Smooth muscle cell (in vitro differentiated cells): Measurements from ENCODE around the gene BNIP3. TPM values are rescaled to one million over a fixed set of nuclear protein-coding genes. Genes with fewer than 3 reads are reported as not detected.
"Not testable (repeated sequence)": the region's sequence is repeated elsewhere in the genome, so short reads cannot be mapped to it uniquely, and the experiment has no call there.

ENCODE experiments used
- DNase-seq: peaks from one replicate; lab custom pipeline; 2025; ENCODE audit not compliant: unreplicated experiment; lab: John Stamatoyannopoulos, UW
- H2AFZ ChIP-seq: fragments of 200-600 bp; sonication (generic); 2 replicates; pipeline ENCODE4 v1.6.0; 2016; ENCODE audit warnings: antibody characterized with exemption, low read depth, mild to moderate bottlenecking
- H3F3A ChIP-seq: fragments of 200-600 bp; sonication (generic); 2 replicates; pipeline ENCODE4 v1.6.0; 2017; ENCODE audit warnings: antibody characterized with exemption, low read depth
- H3K27ac ChIP-seq: fragments of 200-600 bp; sonication (generic); 2 replicates; pipeline ENCODE4 v1.5.1; 2016; ENCODE audit warnings: low read depth, mild to moderate bottlenecking
- H3K27me3 ChIP-seq: fragments of 200-600 bp; sonication (generic); 2 replicates; pipeline ENCODE4 v1.6.1; 2016; ENCODE audit warnings: low read depth, mild to moderate bottlenecking
- H3K36me3 ChIP-seq: fragments of 200-600 bp; sonication (generic); 2 replicates; pipeline ENCODE4 v1.5.1; 2016; ENCODE audit warnings: low read depth
- H3K4me1 ChIP-seq: fragments of 200-600 bp; sonication (generic); 2 replicates; pipeline ENCODE4 v1.5.1; 2016; ENCODE audit warnings: low read depth
- H3K4me2 ChIP-seq: fragments of 200-600 bp; sonication (generic); 2 replicates; pipeline ENCODE4 v1.6.0; 2016; ENCODE audit warnings: mild to moderate bottlenecking
- H3K4me3 ChIP-seq: fragments of 200-600 bp; sonication (generic); 2 replicates; pipeline ENCODE4 v1.5.1; 2016; ENCODE audit warnings: mild to moderate bottlenecking
- H3K79me2 ChIP-seq: fragments of 200-600 bp; sonication (generic); 2 replicates; pipeline ENCODE4 v1.6.0; 2016; ENCODE audit warnings: low read depth, mild to moderate bottlenecking
- H3K9ac ChIP-seq: fragments of 200-600 bp; sonication (generic); 2 replicates; pipeline ENCODE4 v1.6.0; 2016; ENCODE audit warnings: low read depth
- H3K9me3 ChIP-seq: fragments of 200-600 bp; sonication (generic); replicated peaks from 2 replicates; pipeline ENCODE4 v1.5.1; 2016; ENCODE audit warnings: low read depth
- H4K20me1 ChIP-seq: fragments of 200-600 bp; sonication (generic); 2 replicates; pipeline ENCODE4 v1.6.0; 2016; ENCODE audit warnings: low read depth
- WGBS: methylation state at CpG from one replicate; pipeline ENCODE4 v1.1.7; 2016; ENCODE audit warnings: low lambda C conversion rate; 5-methylcytosine and 5-hydroxymethylcytosine counted together
- polyA plus RNA-seq: library from polyadenylated mRNA; unstranded; fragments of >200 nt; fragmentation: Nextera tagmentation; extraction: Ambion mirVana; gene quantifications from 2 replicates; pipeline ENCODE4 v1.2.1, GENCODE V29; 2016
- total RNA-seq: library from RNA; depleted of rRNA; stranded (reverse); fragments of >200 nt; gene quantifications from 2 replicates; pipeline ENCODE4 v1.2.3, GENCODE V29; 2014
- TF ChIP-seq, protein P1 (sequence below): fragments of 200-600 bp; sonication (generic); IDR thresholded peaks from 2 replicates; pipeline ENCODE4 v1.5.1; 2017; ENCODE audit warnings: borderline replicate concordance, mild to moderate bottlenecking, antibody characterized with exemption; ENCODE audit not compliant: insufficient read depth, poor library complexity, severe bottlenecking

The BNIP3 gene
- total and polyA plus RNA-seq, 2 experiments from 2014 or later, result 213 to 292 TPM

DNA sequence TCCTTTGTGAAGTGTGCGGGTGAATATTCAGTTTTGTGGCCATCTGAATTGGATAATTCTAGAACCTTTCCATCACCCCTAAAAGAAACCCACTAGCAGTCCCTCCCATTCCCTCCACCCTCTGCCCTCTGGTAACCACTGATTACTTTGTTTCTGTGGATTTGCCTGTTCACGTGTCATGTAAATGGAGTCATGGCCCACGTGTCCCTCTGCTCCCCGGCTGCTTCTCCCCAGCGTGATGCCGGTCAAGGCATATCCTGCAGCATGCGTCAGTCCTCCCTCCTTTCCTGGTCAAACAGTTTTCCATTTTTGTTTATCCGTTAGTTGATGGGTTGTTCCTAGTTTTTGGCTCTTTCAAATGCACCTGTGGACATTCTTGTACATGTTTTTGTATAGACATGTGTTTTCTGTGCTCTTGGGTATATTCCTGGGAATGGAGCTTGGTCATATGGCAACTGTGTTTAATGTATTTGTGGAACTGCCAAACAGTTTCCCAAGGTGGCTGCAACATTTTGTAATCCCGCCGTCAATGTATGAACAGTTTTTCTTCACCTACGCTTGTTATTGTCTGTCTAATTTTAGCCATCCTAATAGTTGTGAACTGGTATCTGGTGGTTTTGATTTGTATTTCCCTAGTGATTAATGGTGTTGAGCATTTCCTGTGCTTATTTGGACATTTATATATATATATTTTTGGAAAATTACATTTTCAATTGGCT, 58.5 kb downstream of the BNIP3 start:
- no peak overlapping the region for H2AFZ ChIP-seq
- no peaks in the 10 kb centered on the region for H3K4me1 ChIP-seq
- peaks cover 78% of the 10 kb centered on the region for H3K79me2 ChIP-seq
- WGBS, result 93% methylated on average over 11 of the region's 11 CpGs
- H3K36me3 ChIP-seq, result no peaks in the 10 kb centered on the region
- no peak overlapping the region for H3K4me2 ChIP-seq
- H3K27me3 ChIP-seq, result no peaks in the 10 kb centered on the region
- peaks cover 6% of the 10 kb centered on the region for H3F3A ChIP-seq
- H3K9me3 ChIP-seq, result peaks cover 3% of the 10 kb centered on the region
- TF ChIP-seq, protein P1, sequence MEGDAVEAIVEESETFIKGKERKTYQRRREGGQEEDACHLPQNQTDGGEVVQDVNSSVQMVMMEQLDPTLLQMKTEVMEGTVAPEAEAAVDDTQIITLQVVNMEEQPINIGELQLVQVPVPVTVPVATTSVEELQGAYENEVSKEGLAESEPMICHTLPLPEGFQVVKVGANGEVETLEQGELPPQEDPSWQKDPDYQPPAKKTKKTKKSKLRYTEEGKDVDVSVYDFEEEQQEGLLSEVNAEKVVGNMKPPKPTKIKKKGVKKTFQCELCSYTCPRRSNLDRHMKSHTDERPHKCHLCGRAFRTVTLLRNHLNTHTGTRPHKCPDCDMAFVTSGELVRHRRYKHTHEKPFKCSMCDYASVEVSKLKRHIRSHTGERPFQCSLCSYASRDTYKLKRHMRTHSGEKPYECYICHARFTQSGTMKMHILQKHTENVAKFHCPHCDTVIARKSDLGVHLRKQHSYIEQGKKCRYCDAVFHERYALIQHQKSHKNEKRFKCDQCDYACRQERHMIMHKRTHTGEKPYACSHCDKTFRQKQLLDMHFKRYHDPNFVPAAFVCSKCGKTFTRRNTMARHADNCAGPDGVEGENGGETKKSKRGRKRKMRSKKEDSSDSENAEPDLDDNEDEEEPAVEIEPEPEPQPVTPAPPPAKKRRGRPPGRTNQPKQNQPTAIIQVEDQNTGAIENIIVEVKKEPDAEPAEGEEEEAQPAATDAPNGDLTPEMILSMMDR, result no peak
- no peak overlapping the region for H3K9ac ChIP-seq
- no peak for DNase-seq
- no peak overlapping the region for H3K4me3 ChIP-seq
- H3K27ac ChIP-seq, result no peak overlapping the region
- peaks cover 91% of the 10 kb centered on the region for H4K20me1 ChIP-seq

DNA sequence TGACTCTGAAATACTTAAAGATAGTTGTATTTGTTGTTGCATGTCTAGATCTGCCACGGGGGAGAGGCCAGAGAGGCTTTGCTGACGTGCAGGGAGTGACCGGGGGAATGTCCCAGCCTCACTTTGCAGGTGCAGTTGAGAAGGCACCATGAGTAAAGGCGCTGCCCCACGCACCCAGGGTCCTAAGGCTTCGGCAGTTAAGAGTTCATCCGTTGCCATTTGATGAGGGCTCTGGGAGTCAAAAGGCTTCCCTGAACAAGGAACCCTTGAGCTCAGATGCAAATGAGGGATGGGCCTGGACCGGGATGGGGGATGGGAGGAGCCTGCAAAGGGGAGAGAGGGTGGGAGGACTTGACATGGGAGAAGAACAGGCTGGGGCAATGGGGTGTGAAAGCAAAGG, 60.5 kb downstream of the BNIP3 start:
- H3K9me3 ChIP-seq, result peaks cover 3% of the 10 kb centered on the region
- H3K27me3 ChIP-seq, result no peaks in the 10 kb centered on the region
- TF ChIP-seq, protein P1, result no peak
- no peak overlapping the region for H3K27ac ChIP-seq
- peaks cover 68% of the 10 kb centered on the region for H3K79me2 ChIP-seq
- H3K4me3 ChIP-seq, result no peak overlapping the region
- H3F3A ChIP-seq, result peaks cover under 1% of the 10 kb centered on the region
- no peak overlapping the region for H3K9ac ChIP-seq
- H3K4me1 ChIP-seq, result no peaks in the 10 kb centered on the region
- H4K20me1 ChIP-seq, result peaks cover 80% of the 10 kb centered on the region
- no peak overlapping the region for H3K4me2 ChIP-seq
- DNase-seq, result no peak
- H3K36me3 ChIP-seq, result no peaks in the 10 kb centered on the region
- 73% methylated on average over 8 of the region's 8 CpGs for WGBS
- H2AFZ ChIP-seq, result no peak overlapping the region

DNA sequence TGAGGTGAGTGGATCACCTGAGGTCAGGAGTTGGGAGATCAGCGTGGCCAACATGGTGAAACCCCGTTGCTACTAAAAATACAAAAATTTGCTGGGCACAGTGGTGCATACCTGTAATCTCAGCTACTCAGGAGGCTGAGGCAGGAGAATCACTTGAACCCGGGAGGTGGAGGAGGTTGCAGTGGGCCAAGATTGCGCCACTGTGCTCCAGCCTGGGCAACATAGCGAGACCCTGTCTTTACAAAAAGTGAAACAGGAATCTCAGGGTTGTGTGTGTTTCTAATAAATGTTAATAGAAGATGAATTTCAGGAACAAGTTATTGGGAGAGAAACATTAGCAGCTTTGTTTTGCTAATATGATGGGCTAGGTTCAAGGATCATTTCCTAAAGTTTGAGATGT, 61.0 kb downstream of the BNIP3 start:
- Histone ChIP-seq H3K27me3 (no peaks in the 10 kb centered on the region), H3K79me2 (peaks cover 68% of the 10 kb centered on the region), H3K9me3 (peaks cover 3% of the 10 kb centered on the region), H3K9ac (no peak overlapping the region), H2AFZ (no peak overlapping the region), H3K27ac (no peak overlapping the region), H4K20me1 (peaks cover 80% of the 10 kb centered on the region), H3K4me1 (no peaks in the 10 kb centered on the region), H3K4me2 (no peak overlapping the region), H3F3A (no peaks in the 10 kb centered on the region), H3K4me3 (no peak overlapping the region), H3K36me3 (no peaks in the 10 kb centered on the region)
- DNase-seq, result no peak
- WGBS, result 87% methylated on average over 5 of the region's 5 CpGs
- TF ChIP-seq, protein P1, result no peak

DNA sequence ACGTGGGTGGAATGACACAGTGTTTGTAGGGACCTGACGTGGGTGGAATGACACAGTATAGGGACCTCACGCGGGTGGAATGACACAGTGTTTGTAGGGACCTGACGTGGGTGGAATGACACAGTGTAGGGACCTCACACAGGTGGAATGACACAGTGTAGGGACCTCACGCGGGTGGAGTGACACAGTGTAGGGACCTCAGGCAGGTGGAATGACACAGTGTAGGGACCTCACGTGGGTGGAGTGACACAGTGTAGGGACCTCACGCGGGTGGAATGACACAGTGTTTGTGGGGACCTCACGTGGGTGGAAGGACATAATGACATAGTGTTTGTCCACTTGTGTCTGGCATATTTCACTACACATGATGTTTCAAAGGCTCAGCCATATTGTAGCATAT, 61.6 kb downstream of the BNIP3 start:
- Histone ChIP-seq H3K9me3 (no peaks in the 10 kb centered on the region), H3K4me2 (no peak overlapping the region), H3F3A (no peaks in the 10 kb centered on the region), H3K27me3 (no peaks in the 10 kb centered on the region), H3K4me3 (no peak overlapping the region), H4K20me1 (peaks cover 80% of the 10 kb centered on the region), H3K27ac (no peak overlapping the region), H3K36me3 (no peaks in the 10 kb centered on the region), H3K79me2 (peaks cover 68% of the 10 kb centered on the region), H3K4me1 (no peaks in the 10 kb centered on the region), H2AFZ (no peak overlapping the region), H3K9ac (no peak overlapping the region)
- DNase-seq, result no peak
- 85% methylated on average over 11 of the region's 11 CpGs for WGBS
- TF ChIP-seq, protein P1, result no peak

DNA sequence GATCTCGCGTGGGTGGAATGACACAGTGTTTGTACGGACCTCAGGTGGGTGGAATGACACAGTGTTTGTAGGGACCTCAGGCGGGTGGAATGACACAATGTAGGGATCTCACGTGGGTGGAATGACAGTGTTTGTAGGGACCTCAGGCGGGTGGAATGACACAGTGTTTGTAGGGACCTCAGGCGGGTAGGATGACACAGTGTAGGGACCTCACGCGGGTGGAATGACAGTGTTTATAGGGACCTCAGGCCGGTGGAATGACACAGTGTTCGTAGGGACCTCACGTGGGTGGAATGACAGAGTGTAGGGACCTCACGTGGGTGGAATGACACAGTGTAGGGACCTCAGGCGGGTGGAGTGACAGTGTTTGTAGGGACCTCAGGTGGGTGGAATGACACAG, 62.3 kb downstream of the BNIP3 start:
- 88% methylated on average over 14 of the region's 14 CpGs for WGBS
- peaks cover 68% of the 10 kb centered on the region for H3K79me2 ChIP-seq
- not testable (repeated sequence) for H3F3A ChIP-seq

More for the DNA sequence above, 62.3 kb downstream of the BNIP3 start:
- H3K4me3 ChIP-seq, H3K27ac ChIP-seq, H2AFZ ChIP-seq, H3K4me1 ChIP-seq, DNase-seq, H3K9me3 ChIP-seq, H3K4me2 ChIP-seq, H3K27me3 ChIP-seq, H3K9ac ChIP-seq, H3K36me3 ChIP-seq: not testable (repeated sequence)
- H4K20me1 ChIP-seq, result peaks cover 80% of the 10 kb centered on the region
